Measurements from ENCODE around the gene CDC42BPG. TPM values are rescaled to one million over a fixed set of nuclear protein-coding genes. Genes with fewer than 3 reads are reported as not detected.

CDC42BPG gene
- total RNA-seq, 4 donors from 2014 or later = 0.33 to 0.46 (median 0.39) TPM; not detected in 1

- DNase-seq (ENCODE audit: extremely low spot score) = no peak
- intact Hi-C loops (cut with DNase I) = no loop called here
- Histone ChIP-seq H3K36me3 (no peaks in the 10 kb centered on the region), H3K4me3 (no peak overlapping the region), H3K4me1 (no peaks in the 10 kb centered on the region), H3K9me3 (no peaks in the 10 kb centered on the region), H3K27ac (replicated peaks in 1 of 4) (no peak overlapping the region), H3K27me3 (no peaks in the 10 kb centered on the region)
- TF ChIP-seq EP300 (IDR thresholded peaks at IDR 0.05) = no peak
- TF ChIP-seq POLR2A (IDR thresholded peaks at IDR 0.05; ENCODE audit: low read depth) = no peak
- TF ChIP-seq POLR2AphosphoS5 (IDR thresholded peaks at IDR 0.05) = no peak
- no peak for TF ChIP-seq CTCF (IDR thresholded peaks at IDR 0.05)
- 91% methylated on average over 6 of the region's 12 CpGs for WGBS
Observed at GRCh38 chr11:64833198-64833502, 11.3 kb downstream of the CDC42BPG start.

- intact Hi-C loops (cut with DNase I) = no loop called here
- TF ChIP-seq POLR2AphosphoS5 (IDR thresholded peaks at IDR 0.05) (no peak), CTCF (IDR thresholded peaks at IDR 0.05) (no peak)
- H3K36me3 ChIP-seq = no peaks in the 10 kb centered on the region
- DNase-seq (ENCODE audit: extremely low spot score) = no peak
- no peaks in the 10 kb centered on the region for H3K9me3 ChIP-seq
- no peak overlapping the region for H3K4me3 ChIP-seq
- WGBS = 87% methylated on average over 11 of the region's 21 CpGs
- no peaks in the 10 kb centered on the region for H3K4me1 ChIP-seq
- H3K27me3 ChIP-seq = no peaks in the 10 kb centered on the region
- no peak overlapping the region for H3K27ac ChIP-seq (replicated peaks in 1 of 4)
Observed at GRCh38 chr11:64832467-64833197, 11.8 kb downstream of the CDC42BPG start.

GRCh38 chr11:64831411-64831891 lies 13.0 kb downstream of the CDC42BPG start:
- intact Hi-C loops (cut with DNase I) = no loop called here
- Histone ChIP-seq H3K27me3 (no peaks in the 10 kb centered on the region), H3K9me3 (no peaks in the 10 kb centered on the region), H3K4me1 (no peaks in the 10 kb centered on the region), H3K4me3 (no peak overlapping the region), H3K36me3 (no peaks in the 10 kb centered on the region), H3K27ac (replicated peaks in 1 of 4) (no peak overlapping the region)
- WGBS = 91% methylated on average over 13 of the region's 24 CpGs
- DNase-seq (ENCODE audit: extremely low spot score) = no peak
- TF ChIP-seq EP300 (IDR thresholded peaks at IDR 0.05) = no peak
- no peak for TF ChIP-seq CTCF (IDR thresholded peaks at IDR 0.05)
- no peak for TF ChIP-seq POLR2A (IDR thresholded peaks at IDR 0.05; ENCODE audit: low read depth)
- no peak for TF ChIP-seq POLR2AphosphoS5 (IDR thresholded peaks at IDR 0.05)

GRCh38 chr11:64829536-64830251 lies 14.8 kb downstream of the CDC42BPG start:
- Histone ChIP-seq H3K27me3 (no peaks in the 10 kb centered on the region), H3K27ac (replicated peaks in 1 of 4) (no peak overlapping the region), H3K4me3 (no peak overlapping the region), H3K4me1 (no peaks in the 10 kb centered on the region), H3K9me3 (no peaks in the 10 kb centered on the region), H3K36me3 (no peaks in the 10 kb centered on the region)
- DNase-seq (ENCODE audit: extremely low spot score) = no peak
- intact Hi-C loops (cut with DNase I) = no loop called here
- TF ChIP-seq CTCF (IDR thresholded peaks at IDR 0.05) (no peak), POLR2A (IDR thresholded peaks at IDR 0.05; ENCODE audit: low read depth) (no peak), POLR2AphosphoS5 (IDR thresholded peaks at IDR 0.05) (no peak), EP300 (IDR thresholded peaks at IDR 0.05) (no peak)
- WGBS = 81% methylated on average over 6 of the region's 43 CpGs

All from esophagus muscularis mucosa (tissue), 4 donors.